ENCODE measurements around the gene CEP63.

DNA sequence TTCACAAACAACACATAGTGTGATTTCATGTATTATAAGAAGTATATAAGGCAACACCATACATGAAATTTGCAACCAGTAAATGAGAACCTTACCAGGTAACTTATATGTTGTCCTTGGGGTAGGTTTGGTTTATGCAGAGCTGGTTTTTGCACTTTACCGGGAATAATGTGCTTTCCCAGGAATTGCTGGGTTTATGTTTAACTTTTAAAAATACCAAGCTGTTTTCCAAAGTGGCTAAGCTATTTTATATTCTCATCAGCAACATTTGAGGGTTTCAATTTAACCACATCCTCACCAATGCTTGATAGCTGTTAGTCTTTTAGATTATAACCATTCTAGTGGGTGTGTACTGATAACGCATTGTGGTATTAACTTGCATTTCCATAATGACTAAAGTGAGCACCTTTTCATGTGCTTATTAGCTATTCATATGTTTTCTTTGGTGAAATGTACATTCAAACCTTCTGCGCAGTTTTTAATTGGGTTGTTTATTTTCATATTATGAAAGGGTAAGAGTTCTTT, 93.3 kb downstream of the CEP63 start:
- TF ChIP-seq CTCF (IDR thresholded peaks at IDR 0.05 in 4 of 5, conservative IDR thresholded peaks at IDR 0.05 in 1 of 5) (no peak), POLR2A (IDR thresholded peaks at IDR 0.05) (no peak)
